ENCODE data around the gene BCAS3.

BCAS3 gene

DNA sequence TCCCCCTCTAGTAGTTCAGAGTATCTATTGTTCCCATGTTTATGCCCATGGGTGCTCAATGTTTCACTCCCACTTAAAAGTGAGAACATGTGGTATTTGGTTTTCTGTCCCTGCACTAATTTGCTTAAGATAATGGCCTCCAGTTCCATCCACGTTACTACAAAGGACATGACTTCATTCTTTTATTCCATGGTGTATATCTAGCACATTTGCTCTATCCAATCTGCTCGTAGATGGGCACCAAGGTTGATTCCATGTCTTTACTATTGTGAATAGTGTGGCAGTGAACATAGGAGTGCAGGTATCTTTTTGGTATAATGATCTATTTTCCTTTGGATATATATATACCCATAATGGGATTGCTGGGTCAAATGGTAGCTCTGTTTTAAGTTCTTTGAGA lies 552.8 kb downstream of the BCAS3 start:
- TF ChIP-seq, protein P1, sequence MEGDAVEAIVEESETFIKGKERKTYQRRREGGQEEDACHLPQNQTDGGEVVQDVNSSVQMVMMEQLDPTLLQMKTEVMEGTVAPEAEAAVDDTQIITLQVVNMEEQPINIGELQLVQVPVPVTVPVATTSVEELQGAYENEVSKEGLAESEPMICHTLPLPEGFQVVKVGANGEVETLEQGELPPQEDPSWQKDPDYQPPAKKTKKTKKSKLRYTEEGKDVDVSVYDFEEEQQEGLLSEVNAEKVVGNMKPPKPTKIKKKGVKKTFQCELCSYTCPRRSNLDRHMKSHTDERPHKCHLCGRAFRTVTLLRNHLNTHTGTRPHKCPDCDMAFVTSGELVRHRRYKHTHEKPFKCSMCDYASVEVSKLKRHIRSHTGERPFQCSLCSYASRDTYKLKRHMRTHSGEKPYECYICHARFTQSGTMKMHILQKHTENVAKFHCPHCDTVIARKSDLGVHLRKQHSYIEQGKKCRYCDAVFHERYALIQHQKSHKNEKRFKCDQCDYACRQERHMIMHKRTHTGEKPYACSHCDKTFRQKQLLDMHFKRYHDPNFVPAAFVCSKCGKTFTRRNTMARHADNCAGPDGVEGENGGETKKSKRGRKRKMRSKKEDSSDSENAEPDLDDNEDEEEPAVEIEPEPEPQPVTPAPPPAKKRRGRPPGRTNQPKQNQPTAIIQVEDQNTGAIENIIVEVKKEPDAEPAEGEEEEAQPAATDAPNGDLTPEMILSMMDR (IDR thresholded peaks at IDR 0.05; ENCODE audit: extremely low read depth, missing control alignments), result no peak
- no peak for DNase-seq (ENCODE audit: low spot score)

DNA sequence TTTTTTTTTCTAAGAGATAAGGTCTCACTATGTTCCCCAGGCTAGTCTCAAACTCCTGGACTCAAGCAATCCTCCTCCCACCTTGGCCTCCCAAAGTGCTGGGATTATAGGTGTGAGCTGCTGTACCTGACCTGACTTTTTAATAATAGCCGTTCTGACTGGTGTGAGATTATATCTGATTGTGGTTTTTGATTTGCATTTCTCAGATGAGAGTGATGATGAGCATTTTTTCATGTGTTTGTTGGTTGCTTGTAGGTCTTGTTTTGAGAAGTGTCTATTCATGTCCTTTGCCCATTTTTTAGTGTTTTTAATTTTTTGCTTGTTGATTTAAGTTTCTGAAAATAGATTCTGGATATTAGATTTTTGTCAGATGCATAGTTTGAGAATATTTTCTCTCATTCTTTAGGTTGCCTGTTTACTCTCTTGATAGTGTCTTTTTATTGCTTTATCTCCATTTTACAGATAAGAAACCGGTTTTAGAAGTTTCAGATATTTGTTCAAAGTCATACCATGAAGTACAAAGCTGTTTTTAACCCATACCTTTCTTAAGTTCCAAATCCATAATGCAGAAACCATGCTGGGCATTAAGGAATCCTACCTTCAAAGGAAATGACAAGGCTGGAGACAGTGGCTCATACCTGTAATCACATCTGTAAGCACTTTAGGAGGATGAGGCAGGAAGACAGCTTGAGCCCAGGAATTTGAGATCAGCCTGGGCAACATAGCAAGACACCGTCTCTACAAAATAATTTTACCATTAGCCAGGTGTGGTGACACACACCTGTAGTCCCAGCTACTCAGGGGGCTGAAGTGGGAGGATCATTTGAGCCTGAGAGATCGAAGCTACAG lies 553.5 kb downstream of the BCAS3 start:
- no peak for DNase-seq (ENCODE audit: low spot score)
- TF ChIP-seq, protein P1 (IDR thresholded peaks at IDR 0.05; ENCODE audit: extremely low read depth, missing control alignments), result no peak

GRCh38 chr17:61232871-61233270 lies 555.2 kb downstream of the BCAS3 start:
- no peak for DNase-seq (ENCODE audit: low spot score)
- TF ChIP-seq, protein P1 (IDR thresholded peaks at IDR 0.05; ENCODE audit: extremely low read depth, missing control alignments), result no peak

DNA sequence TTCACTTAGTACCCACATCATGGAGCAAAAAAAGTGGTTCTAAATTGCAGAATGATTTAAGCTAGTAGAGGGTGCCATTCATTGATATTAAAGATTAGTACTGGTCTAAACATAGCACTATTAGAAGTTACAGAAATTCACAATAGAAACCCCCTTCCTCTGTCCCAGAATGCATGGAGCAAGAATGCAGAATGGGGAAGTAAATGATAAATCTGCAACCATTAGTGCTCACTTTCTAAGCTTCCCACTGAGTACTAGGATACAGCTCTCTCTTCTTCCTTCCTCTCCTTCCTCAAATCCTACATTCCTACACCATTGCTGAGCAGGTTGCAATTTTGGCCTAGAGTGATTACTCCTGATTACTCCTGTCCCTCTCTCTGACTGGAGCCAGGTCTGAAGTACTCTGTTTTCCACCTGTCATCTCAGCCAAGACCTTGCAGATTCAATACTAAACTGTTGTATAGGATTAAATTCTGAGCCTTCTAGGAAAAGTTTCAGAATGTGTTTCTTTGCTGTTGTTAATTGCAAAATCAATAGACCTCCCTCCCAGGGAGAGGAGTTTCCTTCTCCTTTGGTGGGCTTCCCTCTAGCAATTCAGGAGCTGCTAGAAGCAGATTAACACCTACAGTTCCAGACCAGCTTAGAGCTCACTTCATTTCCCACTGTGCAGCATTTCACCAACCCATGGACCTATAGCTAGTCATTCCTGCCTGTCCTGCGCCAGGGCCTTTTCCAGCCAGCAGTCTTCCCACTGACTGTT lies 556.5 kb downstream of the BCAS3 start:
- TF ChIP-seq, protein P1 (IDR thresholded peaks at IDR 0.05; ENCODE audit: extremely low read depth, missing control alignments), result no peak
- DNase-seq (ENCODE audit: low spot score), result no peak

GRCh38 chr17:61235001-61235826 lies 557.6 kb downstream of the BCAS3 start:
- DNase-seq (ENCODE audit: low spot score), result no peak
- TF ChIP-seq, protein P1 (IDR thresholded peaks at IDR 0.05; ENCODE audit: extremely low read depth, missing control alignments), result no peak

GRCh38 chr17:61235827-61236197 lies 558.2 kb downstream of the BCAS3 start:
- TF ChIP-seq, protein P1 (IDR thresholded peaks at IDR 0.05; ENCODE audit: extremely low read depth, missing control alignments), result no peak
- no peak for DNase-seq (ENCODE audit: low spot score)

All from GM20000 (cell line).